Measurements from ENCODE around the gene LYPD3. TPM values are rescaled to one million over a fixed set of nuclear protein-coding genes. Genes with fewer than 3 reads are reported as not detected.
A peak's percentile ranks its signal among the peaks of the same experiment; 100 is the strongest.

LYPD3 gene
- total RNA-seq, 2 experiments from 2014 or later, result 0.68 to 1.1 TPM

GRCh38 chr19:43502419-43502976 is 37.1 kb upstream of the LYPD3 start:
- Mint-ChIP-seq H3K27ac (no peak overlapping the region), H3K4me3 (peak overlapping the region; percentile 88), H3K27me3 (ENCODE audit: low read depth) (no peaks in the 10 kb centered on the region), H3K9me3 (ENCODE audit: insufficient read depth) (no peaks in the 10 kb centered on the region), H3K4me1 (ENCODE audit: low read depth) (peaks cover 27% of the 10 kb centered on the region), H3K36me3 (ENCODE audit: low read depth) (peaks cover 16% of the 10 kb centered on the region)
- ChIA-PET CTCF (interaction anchor here (0.8 to 3.3 kb wide), 3 partner anchors 26 to 56 kb away, joined by 4 to 33 read pairs (median 5); no protein-coding TSS in a partner anchor), POLR2A (interaction anchor here (0.6 kb wide), 2 partner anchors 29 to 99 kb away, joined by 3 to 5 read pairs; no protein-coding TSS in a partner anchor)
- ATAC-seq (no peak), DNase-seq (no peak)

GRCh38 chr19:43501661-43502418 is 36.4 kb upstream of the LYPD3 start:
- H3K27ac Mint-ChIP-seq, result no peak overlapping the region
- CTCF ChIA-PET, result interaction anchor here (0.5 to 1.0 kb wide), 2 partner anchors 55 to 58 kb away, joined by 3 to 4 read pairs; no protein-coding TSS in a partner anchor
- no peak overlapping the region for H3K4me3 Mint-ChIP-seq
- H3K4me1 Mint-ChIP-seq (ENCODE audit: low read depth), result peaks cover 27% of the 10 kb centered on the region
- H3K9me3 Mint-ChIP-seq (ENCODE audit: insufficient read depth), result no peaks in the 10 kb centered on the region
- no peak for ATAC-seq
- POLR2A ChIA-PET, result interaction anchor here (0.6 kb wide), 2 partner anchors 29 to 98 kb away, joined by 3 to 5 read pairs; no protein-coding TSS in a partner anchor
- H3K27me3 Mint-ChIP-seq (ENCODE audit: low read depth), result no peaks in the 10 kb centered on the region
- no peak for DNase-seq
- H3K36me3 Mint-ChIP-seq (ENCODE audit: low read depth), result peaks cover 16% of the 10 kb centered on the region

- H3K4me1 Mint-ChIP-seq (ENCODE audit: low read depth), result peaks cover 12% of the 10 kb centered on the region
- H3K4me3 Mint-ChIP-seq, result no peak overlapping the region
- ChIA-PET CTCF (interaction anchor here (0.9 to 3.0 kb wide), 2 partner anchors 20 to 52 kb away, joined by 4 to 11 read pairs; no protein-coding TSS in a partner anchor), POLR2A (no interaction called here)
- H3K27me3 Mint-ChIP-seq (ENCODE audit: low read depth), result no peaks in the 10 kb centered on the region
- no peak for ATAC-seq
- DNase-seq, result no peak
- peaks cover 8% of the 10 kb centered on the region for H3K36me3 Mint-ChIP-seq (ENCODE audit: low read depth)
- no peaks in the 10 kb centered on the region for H3K9me3 Mint-ChIP-seq (ENCODE audit: insufficient read depth)
- no peak overlapping the region for H3K27ac Mint-ChIP-seq
These were observed 33.6 kb upstream of the LYPD3 start for GRCh38 chr19:43499042-43499441.

- Mint-ChIP-seq H3K27ac (no peak overlapping the region), H3K4me3 (no peak overlapping the region), H3K36me3 (ENCODE audit: low read depth) (peaks cover 8% of the 10 kb centered on the region), H3K27me3 (ENCODE audit: low read depth) (no peaks in the 10 kb centered on the region), H3K4me1 (ENCODE audit: low read depth) (peaks cover 6% of the 10 kb centered on the region), H3K9me3 (ENCODE audit: insufficient read depth) (no peaks in the 10 kb centered on the region)
- ATAC-seq (no peak), DNase-seq (no peak)
- ChIA-PET CTCF (interaction anchor here (0.9 to 3.0 kb wide), 2 partner anchors 21 to 52 kb away, joined by 4 to 11 read pairs; no protein-coding TSS in a partner anchor), POLR2A (interaction anchor here (0.8 kb wide), 1 partner anchor 11 kb away, joined by 3 read pairs; no protein-coding TSS in a partner anchor)
These were observed 32.9 kb upstream of the LYPD3 start for GRCh38 chr19:43498233-43498842.

GRCh38 chr19:43496960-43497359 is 31.6 kb upstream of the LYPD3 start:
- no peaks in the 10 kb centered on the region for H3K4me1 Mint-ChIP-seq (ENCODE audit: low read depth)

GRCh38 chr19:43495082-43495481 is 29.7 kb upstream of the LYPD3 start:
- H3K9me3 Mint-ChIP-seq (ENCODE audit: insufficient read depth), result no peaks in the 10 kb centered on the region
- peaks cover 2% of the 10 kb centered on the region for H3K36me3 Mint-ChIP-seq (ENCODE audit: low read depth)
- no peak overlapping the region for H3K4me3 Mint-ChIP-seq
- DNase-seq, result no peak
- no peaks in the 10 kb centered on the region for H3K27me3 Mint-ChIP-seq (ENCODE audit: low read depth)
- POLR2A ChIA-PET, result no interaction called here
- no peak overlapping the region for H3K27ac Mint-ChIP-seq
- ATAC-seq, result no peak
- H3K4me1 Mint-ChIP-seq (ENCODE audit: low read depth), result no peaks in the 10 kb centered on the region
- CTCF ChIA-PET, result interaction anchor here (0.9 kb wide), 1 partner anchor 26 kb away, joined by 3 read pairs; no protein-coding TSS in a partner anchor

More at GRCh38 chr19:43496960-43497359, 31.6 kb upstream of the LYPD3 start:
- Mint-ChIP-seq H3K36me3 (ENCODE audit: low read depth) (peaks cover 4% of the 10 kb centered on the region), H3K27ac (no peak overlapping the region), H3K27me3 (ENCODE audit: low read depth) (no peaks in the 10 kb centered on the region), H3K4me3 (no peak overlapping the region), H3K9me3 (ENCODE audit: insufficient read depth) (no peaks in the 10 kb centered on the region)
- DNase-seq, result no peak
- POLR2A ChIA-PET, result no interaction called here
- ATAC-seq, result no peak
- CTCF ChIA-PET, result interaction anchor here (1.5 kb wide), 1 partner anchor 23 kb away, joined by 3 read pairs; no protein-coding TSS in a partner anchor

GRCh38 chr19:43490759-43491158 is 25.4 kb upstream of the LYPD3 start:
- H3K4me3 Mint-ChIP-seq, result no peak overlapping the region
- no peaks in the 10 kb centered on the region for H3K27me3 Mint-ChIP-seq (ENCODE audit: low read depth)
- peaks cover 2% of the 10 kb centered on the region for H3K36me3 Mint-ChIP-seq (ENCODE audit: low read depth)
- POLR2A ChIA-PET, result no interaction called here
- peaks cover 2% of the 10 kb centered on the region for H3K4me1 Mint-ChIP-seq (ENCODE audit: low read depth)
- ATAC-seq (no peak), DNase-seq (no peak)
- H3K9me3 Mint-ChIP-seq (ENCODE audit: insufficient read depth), result no peaks in the 10 kb centered on the region
- no peak overlapping the region for H3K27ac Mint-ChIP-seq
- CTCF ChIA-PET, result interaction anchor here (1.2 to 1.6 kb wide), 4 partner anchors 29 to 58 kb away, joined by 3 to 9 read pairs (median 4); no protein-coding TSS in a partner anchor

GRCh38 chr19:43489979-43490599 is 24.7 kb upstream of the LYPD3 start:
- ATAC-seq (no peak), DNase-seq (no peak)
- Mint-ChIP-seq H3K4me3 (no peak overlapping the region), H3K9me3 (ENCODE audit: insufficient read depth) (no peaks in the 10 kb centered on the region), H3K36me3 (ENCODE audit: low read depth) (no peaks in the 10 kb centered on the region), H3K27me3 (ENCODE audit: low read depth) (no peaks in the 10 kb centered on the region), H3K4me1 (ENCODE audit: low read depth) (peaks cover 2% of the 10 kb centered on the region), H3K27ac (no peak overlapping the region)
- ChIA-PET CTCF (interaction anchor here (1.2 to 1.6 kb wide), 4 partner anchors 30 to 58 kb away, joined by 3 to 9 read pairs (median 4); no protein-coding TSS in a partner anchor), POLR2A (no interaction called here)

GRCh38 chr19:43489310-43489709 is 23.9 kb upstream of the LYPD3 start:
- H3K27ac Mint-ChIP-seq, result no peak overlapping the region
- DNase-seq (no peak), ATAC-seq (no peak)
- H3K36me3 Mint-ChIP-seq (ENCODE audit: low read depth), result no peaks in the 10 kb centered on the region
- ChIA-PET CTCF (interaction anchor here (1.6 kb wide), 1 partner anchor 31 kb away, joined by 5 read pairs; no protein-coding TSS in a partner anchor), POLR2A (interaction anchor here (0.6 kb wide), 1 partner anchor 177 kb away, joined by 4 read pairs; no protein-coding TSS in a partner anchor)
- H3K9me3 Mint-ChIP-seq (ENCODE audit: insufficient read depth), result no peaks in the 10 kb centered on the region
- H3K4me3 Mint-ChIP-seq, result no peak overlapping the region
- no peaks in the 10 kb centered on the region for H3K27me3 Mint-ChIP-seq (ENCODE audit: low read depth)
- peaks cover 2% of the 10 kb centered on the region for H3K4me1 Mint-ChIP-seq (ENCODE audit: low read depth)

GRCh38 chr19:43488179-43488578 is 22.8 kb upstream of the LYPD3 start:
- POLR2A ChIA-PET, result no interaction called here
- CTCF ChIA-PET, result interaction anchor here (0.7 kb wide), 1 partner anchor 31 kb away, joined by 5 read pairs; no protein-coding TSS in a partner anchor
- no peak overlapping the region for H3K4me3 Mint-ChIP-seq
- no peaks in the 10 kb centered on the region for H3K9me3 Mint-ChIP-seq (ENCODE audit: insufficient read depth)
- no peak for ATAC-seq
- H3K27ac Mint-ChIP-seq, result no peak overlapping the region
- DNase-seq, result no peak
- no peaks in the 10 kb centered on the region for H3K27me3 Mint-ChIP-seq (ENCODE audit: low read depth)
- H3K4me1 Mint-ChIP-seq (ENCODE audit: low read depth), result peaks cover 2% of the 10 kb centered on the region
- H3K36me3 Mint-ChIP-seq (ENCODE audit: low read depth), result no peaks in the 10 kb centered on the region

GRCh38 chr19:43486412-43486811 is 21.0 kb upstream of the LYPD3 start:
- CTCF ChIA-PET, result no interaction called here
- ATAC-seq, result no peak
- Mint-ChIP-seq H3K36me3 (ENCODE audit: low read depth) (no peaks in the 10 kb centered on the region), H3K4me3 (no peak overlapping the region), H3K27ac (no peak overlapping the region), H3K9me3 (ENCODE audit: insufficient read depth) (no peaks in the 10 kb centered on the region), H3K4me1 (ENCODE audit: low read depth) (peaks cover 2% of the 10 kb centered on the region), H3K27me3 (ENCODE audit: low read depth) (no peaks in the 10 kb centered on the region)
- POLR2A ChIA-PET, result no interaction called here
- DNase-seq, result no peak
